Neural cell (in vitro differentiated cells): Measurements from ENCODE around the gene GRP. TPM values are rescaled to one million over a fixed set of nuclear protein-coding genes. Genes with fewer than 3 reads are reported as not detected.

Experiments
- H2AFZ ChIP-seq: fragments of 200-600, 300-800 bp; sonication (generic), shearing (Covaris generic); 2 replicates; pipeline ENCODE4 v1.6.0; 2014; ENCODE audit warnings: low read depth, mild to moderate bottlenecking, antibody characterized with exemption, low read length, moderate library complexity
- H3F3A ChIP-seq: fragments of 200-600 bp; shearing (Covaris generic); 2 replicates; pipeline ENCODE4 v1.6.1; 2016; ENCODE audit warnings: mild to moderate bottlenecking, moderate library complexity, mixed read lengths, antibody characterized with exemption, low read length; ENCODE audit not compliant: insufficient read depth, poor library complexity, severe bottlenecking
- H3K27ac ChIP-seq: fragments of 200-600, 300-800 bp; sonication (generic), shearing (Covaris generic); 2 replicates; pipeline ENCODE4 v1.5.1; 2014; ENCODE audit warnings: mild to moderate bottlenecking, low read length, moderate library complexity
- H3K27me3 ChIP-seq: fragments of 300-800, 200-600 bp; sonication (generic), shearing (Covaris generic); 2 replicates; pipeline ENCODE4 v1.6.0; 2014; ENCODE audit warnings: mild to moderate bottlenecking, low read depth, low read length, moderate library complexity; ENCODE audit not compliant: insufficient read depth
- H3K36me3 ChIP-seq: fragments of 300-800, 200-600 bp; sonication (generic), shearing (Covaris generic); 2 replicates; pipeline ENCODE4 v1.5.1; 2014; ENCODE audit warnings: mild to moderate bottlenecking, antibody characterized with exemption, low read length, moderate library complexity; ENCODE audit not compliant: insufficient read depth
- H3K4me2 ChIP-seq: fragments of 300-800, 200-600 bp; sonication (generic), shearing (Covaris generic); 2 replicates; pipeline ENCODE4 v1.6.0; 2014; ENCODE audit warnings: mild to moderate bottlenecking, low read length
- H3K4me3 ChIP-seq: fragments of 300-800, 200-600 bp; sonication (generic), shearing (Covaris generic); 2 replicates; pipeline ENCODE4 v1.5.1; 2014; ENCODE audit warnings: mild to moderate bottlenecking, low read length, moderate library complexity
- H3K79me2 ChIP-seq: fragments of 200-600 bp; shearing (Covaris generic); replicated peaks from 2 replicates; pipeline ENCODE4 v1.6.0; 2014; ENCODE audit warnings: mild to moderate bottlenecking, low read length, moderate library complexity; ENCODE audit not compliant: insufficient read depth
- H3K9ac ChIP-seq: fragments of 300-800, 200-600 bp; sonication (generic), shearing (Covaris generic); 2 replicates; pipeline ENCODE4 v1.6.1; 2016; ENCODE audit warnings: mild to moderate bottlenecking, low read length, mixed read lengths
- H3K9me2 ChIP-seq: fragments of 200-600 bp; shearing (Covaris generic); 2 replicates; pipeline ENCODE4 v1.6.1; 2016; ENCODE audit warnings: mild to moderate bottlenecking, low read length, mixed read lengths; ENCODE audit not compliant: insufficient read depth
- H3K9me3 ChIP-seq: fragments of 200-600, 300-800 bp; sonication (generic), shearing (Covaris generic); 2 replicates; pipeline ENCODE4 v1.6.1; 2016; ENCODE audit warnings: mild to moderate bottlenecking, mixed run types, low read length, moderate library complexity, mixed read lengths
- H4K20me1 ChIP-seq: fragments of 200-600 bp; shearing (Covaris generic); 2 replicates; pipeline ENCODE4 v1.6.1; 2016; ENCODE audit warnings: mild to moderate bottlenecking, mixed run types; ENCODE audit not compliant: insufficient read depth
- EP300 ChIP-seq: fragments of 450-650 bp; conservative IDR thresholded peaks from 2 replicates; pipeline ENCODE4 v1.6.1; 2014; ENCODE audit warnings: antibody characterized with exemption, mild to moderate bottlenecking, moderate library complexity; ENCODE audit not compliant: poor library complexity, severe bottlenecking
- EZH2 ChIP-seq: fragments of 200-600, 300-800 bp; shearing (Covaris generic), sonication (generic); IDR thresholded peaks from 2 replicates; pipeline ENCODE4 v1.6.1; 2014; ENCODE audit warnings: antibody characterized with exemption, low read length, borderline replicate concordance, mild to moderate bottlenecking; ENCODE audit not compliant: insufficient read depth, poor library complexity, severe bottlenecking
- MXI1 ChIP-seq: fragments of 450-650 bp; conservative IDR thresholded peaks from 2 replicates; pipeline ENCODE4 v1.6.1; 2014; ENCODE audit warnings: antibody characterized with exemption, mild to moderate bottlenecking; ENCODE audit not compliant: poor library complexity, severe bottlenecking
- RAD21 ChIP-seq: fragments of 450-650 bp; conservative IDR thresholded peaks from 2 replicates; pipeline ENCODE4 v1.6.1; 2014; ENCODE audit warnings: antibody characterized with exemption, mild to moderate bottlenecking, moderate library complexity
- SMC3 ChIP-seq: fragments of 450-650 bp; conservative IDR thresholded peaks from 2 replicates; pipeline ENCODE4 v1.6.1; 2014; ENCODE audit warnings: antibody characterized with exemption, mild to moderate bottlenecking, moderate library complexity; ENCODE audit not compliant: poor library complexity
- TAF1 ChIP-seq: IDR thresholded peaks from 2 replicates; pipeline ENCODE4 v1.6.1; 2012; ENCODE audit warnings: low read depth
- polyA plus RNA-seq: library from polyadenylated mRNA; depleted of rRNA; stranded (reverse); fragments of >200 nt; gene quantifications from 2 replicates; pipeline ENCODE4 v1.2.3, GENCODE V29; 2014
- TF ChIP-seq, protein P1 (sequence below): IDR thresholded peaks from 2 replicates; pipeline ENCODE4 v1.6.1; 2012; ENCODE audit warnings: borderline replicate concordance
- TF ChIP-seq, protein P2 (sequence below): fragments of 450-650 bp; IDR thresholded peaks from 2 replicates; pipeline ENCODE4 v1.5.1; 2014; ENCODE audit warnings: antibody characterized with exemption, mild to moderate bottlenecking, moderate library complexity; ENCODE audit not compliant: poor library complexity, severe bottlenecking

Gene GRP
- polyA plus RNA-seq, 1 donor from 2014 or later = not detected

GRCh38 chr18:59220784-59221765 is 1.1 kb downstream of the GRP start:
- TF ChIP-seq RAD21 = no peak
- TF ChIP-seq EZH2 = peak; percentile 33
- TF ChIP-seq SMC3 = no peak
- TF ChIP-seq TAF1 = no peak
- H4K20me1 ChIP-seq = no peaks in the 10 kb centered on the region
- H3F3A ChIP-seq = no peaks in the 10 kb centered on the region
- H3K79me2 ChIP-seq = no peaks in the 10 kb centered on the region
- no peak overlapping the region for H2AFZ ChIP-seq
- no peaks in the 10 kb centered on the region for H3K9me2 ChIP-seq
- H3K27me3 ChIP-seq = peaks cover 69% of the 10 kb centered on the region
- peak overlapping the region; percentile 65 for H3K4me2 ChIP-seq
- no peaks in the 10 kb centered on the region for H3K36me3 ChIP-seq
- no peaks in the 10 kb centered on the region for H3K9me3 ChIP-seq
- no peak overlapping the region for H3K9ac ChIP-seq
- H3K4me3 ChIP-seq = peak overlapping the region; percentile 70
- no peak overlapping the region for H3K27ac ChIP-seq

GRCh38 chr18:59222341-59222740 is 2.4 kb downstream of the GRP start:
- TF ChIP-seq SMC3 = no peak
- no peak for TF ChIP-seq TAF1
- no peak for TF ChIP-seq MXI1
- H3K79me2 ChIP-seq = no peaks in the 10 kb centered on the region
- no peaks in the 10 kb centered on the region for H3K9me2 ChIP-seq
- H3K27me3 ChIP-seq = peaks cover 61% of the 10 kb centered on the region
- no peak overlapping the region for H3K4me2 ChIP-seq
- no peak overlapping the region for H3K9ac ChIP-seq
- no peak overlapping the region for H3K27ac ChIP-seq
- H3K36me3 ChIP-seq = no peaks in the 10 kb centered on the region
- no peak overlapping the region for H3K4me3 ChIP-seq
- H2AFZ ChIP-seq = no peak overlapping the region
- H4K20me1 ChIP-seq = no peaks in the 10 kb centered on the region
- H3K9me3 ChIP-seq = no peaks in the 10 kb centered on the region
- H3F3A ChIP-seq = no peaks in the 10 kb centered on the region

DNA sequence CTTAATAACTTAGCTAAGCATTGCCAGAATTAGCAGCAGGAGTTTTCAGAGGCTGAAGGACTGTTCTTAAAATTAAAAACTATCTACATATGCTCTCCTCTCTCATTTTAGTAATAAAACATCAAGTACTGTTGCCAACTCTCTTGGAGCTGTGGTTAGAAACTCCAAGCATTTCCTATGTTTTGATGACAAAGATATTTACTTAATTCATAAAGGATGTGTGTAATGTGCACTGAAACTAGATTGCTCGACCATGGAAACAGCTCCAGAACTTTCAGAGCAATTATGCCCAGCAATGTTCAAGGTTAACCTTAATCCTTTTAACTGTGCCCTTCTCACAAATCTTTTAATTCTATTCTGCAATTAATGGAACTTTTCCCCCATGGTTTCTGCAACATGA is 8.4 kb downstream of the GRP start:
- Histone ChIP-seq H3K4me2 (no peak overlapping the region), H3K27me3 (peaks cover 2% of the 10 kb centered on the region), H2AFZ (no peak overlapping the region), H3K4me3 (no peak overlapping the region), H3K9ac (no peak overlapping the region), H3K79me2 (no peaks in the 10 kb centered on the region), H3K36me3 (no peaks in the 10 kb centered on the region), H4K20me1 (no peaks in the 10 kb centered on the region), H3K9me3 (no peaks in the 10 kb centered on the region), H3F3A (no peaks in the 10 kb centered on the region), H3K9me2 (no peaks in the 10 kb centered on the region), H3K27ac (no peak overlapping the region)
- TF ChIP-seq, protein P1, sequence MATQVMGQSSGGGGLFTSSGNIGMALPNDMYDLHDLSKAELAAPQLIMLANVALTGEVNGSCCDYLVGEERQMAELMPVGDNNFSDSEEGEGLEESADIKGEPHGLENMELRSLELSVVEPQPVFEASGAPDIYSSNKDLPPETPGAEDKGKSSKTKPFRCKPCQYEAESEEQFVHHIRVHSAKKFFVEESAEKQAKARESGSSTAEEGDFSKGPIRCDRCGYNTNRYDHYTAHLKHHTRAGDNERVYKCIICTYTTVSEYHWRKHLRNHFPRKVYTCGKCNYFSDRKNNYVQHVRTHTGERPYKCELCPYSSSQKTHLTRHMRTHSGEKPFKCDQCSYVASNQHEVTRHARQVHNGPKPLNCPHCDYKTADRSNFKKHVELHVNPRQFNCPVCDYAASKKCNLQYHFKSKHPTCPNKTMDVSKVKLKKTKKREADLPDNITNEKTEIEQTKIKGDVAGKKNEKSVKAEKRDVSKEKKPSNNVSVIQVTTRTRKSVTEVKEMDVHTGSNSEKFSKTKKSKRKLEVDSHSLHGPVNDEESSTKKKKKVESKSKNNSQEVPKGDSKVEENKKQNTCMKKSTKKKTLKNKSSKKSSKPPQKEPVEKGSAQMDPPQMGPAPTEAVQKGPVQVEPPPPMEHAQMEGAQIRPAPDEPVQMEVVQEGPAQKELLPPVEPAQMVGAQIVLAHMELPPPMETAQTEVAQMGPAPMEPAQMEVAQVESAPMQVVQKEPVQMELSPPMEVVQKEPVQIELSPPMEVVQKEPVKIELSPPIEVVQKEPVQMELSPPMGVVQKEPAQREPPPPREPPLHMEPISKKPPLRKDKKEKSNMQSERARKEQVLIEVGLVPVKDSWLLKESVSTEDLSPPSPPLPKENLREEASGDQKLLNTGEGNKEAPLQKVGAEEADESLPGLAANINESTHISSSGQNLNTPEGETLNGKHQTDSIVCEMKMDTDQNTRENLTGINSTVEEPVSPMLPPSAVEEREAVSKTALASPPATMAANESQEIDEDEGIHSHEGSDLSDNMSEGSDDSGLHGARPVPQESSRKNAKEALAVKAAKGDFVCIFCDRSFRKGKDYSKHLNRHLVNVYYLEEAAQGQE = no peak
- TF ChIP-seq MXI1 = no peak
- no peak for TF ChIP-seq RAD21
- TF ChIP-seq EP300 = no peak
- TF ChIP-seq EZH2 = no peak
- TF ChIP-seq, protein P2, sequence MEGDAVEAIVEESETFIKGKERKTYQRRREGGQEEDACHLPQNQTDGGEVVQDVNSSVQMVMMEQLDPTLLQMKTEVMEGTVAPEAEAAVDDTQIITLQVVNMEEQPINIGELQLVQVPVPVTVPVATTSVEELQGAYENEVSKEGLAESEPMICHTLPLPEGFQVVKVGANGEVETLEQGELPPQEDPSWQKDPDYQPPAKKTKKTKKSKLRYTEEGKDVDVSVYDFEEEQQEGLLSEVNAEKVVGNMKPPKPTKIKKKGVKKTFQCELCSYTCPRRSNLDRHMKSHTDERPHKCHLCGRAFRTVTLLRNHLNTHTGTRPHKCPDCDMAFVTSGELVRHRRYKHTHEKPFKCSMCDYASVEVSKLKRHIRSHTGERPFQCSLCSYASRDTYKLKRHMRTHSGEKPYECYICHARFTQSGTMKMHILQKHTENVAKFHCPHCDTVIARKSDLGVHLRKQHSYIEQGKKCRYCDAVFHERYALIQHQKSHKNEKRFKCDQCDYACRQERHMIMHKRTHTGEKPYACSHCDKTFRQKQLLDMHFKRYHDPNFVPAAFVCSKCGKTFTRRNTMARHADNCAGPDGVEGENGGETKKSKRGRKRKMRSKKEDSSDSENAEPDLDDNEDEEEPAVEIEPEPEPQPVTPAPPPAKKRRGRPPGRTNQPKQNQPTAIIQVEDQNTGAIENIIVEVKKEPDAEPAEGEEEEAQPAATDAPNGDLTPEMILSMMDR = no peak
- no peak for TF ChIP-seq SMC3
- no peak for TF ChIP-seq TAF1
